Mesendoderm (in vitro differentiated cells): Measurements from ENCODE around the gene TBXAS1.

Experiments
- DNase-seq: peaks from one replicate; pipeline ENCODE4 v3.0.0; 2013
- H2AK5ac ChIP-seq: 2 replicates; pipeline ENCODE4 v1.6.1; 2013; ENCODE audit warnings: low read length, inconsistent platforms
- H2BK120ac ChIP-seq: 2 replicates; pipeline ENCODE4 v1.6.1; 2013; ENCODE audit warnings: low read depth, mild to moderate bottlenecking, low read length, moderate library complexity, mixed read lengths
- H2BK15ac ChIP-seq: replicated peaks from 2 replicates; pipeline ENCODE4 v1.6.1; 2013; ENCODE audit warnings: low read depth, mild to moderate bottlenecking, moderate library complexity
- H2BK5ac ChIP-seq: 2 replicates; pipeline ENCODE4 v1.6.1; 2013; ENCODE audit warnings: low read length, inconsistent platforms
- H3K18ac ChIP-seq: 2 replicates; pipeline ENCODE4 v1.6.1; 2013; ENCODE audit warnings: mild to moderate bottlenecking, low read length, mixed read lengths
- H3K23ac ChIP-seq: one replicate; pipeline ENCODE4 v1.6.1; 2013; ENCODE audit warnings: low read length
- H3K27ac ChIP-seq: 2 replicates; pipeline ENCODE4 v1.5.1; 2013; ENCODE audit warnings: low read depth, mild to moderate bottlenecking, inconsistent platforms, low read length, moderate library complexity
- H3K27me3 ChIP-seq: 2 replicates; pipeline ENCODE4 v1.6.1; 2013; ENCODE audit warnings: low read length, control low read depth, mild to moderate bottlenecking, inconsistent platforms; ENCODE audit not compliant: insufficient read depth, poor library complexity
- H3K36me3 ChIP-seq: 2 replicates; pipeline ENCODE4 v1.6.1; 2013; ENCODE audit warnings: low read length, inconsistent platforms; ENCODE audit not compliant: control insufficient read depth, insufficient read depth
- H3K4ac ChIP-seq: one replicate; pipeline ENCODE4 v1.6.1; 2013; ENCODE audit warnings: low read depth, mild to moderate bottlenecking, low read length, moderate library complexity
- H3K4me1 ChIP-seq: 2 replicates; pipeline ENCODE4 v1.6.1; 2013; ENCODE audit warnings: low read depth, low read length, inconsistent platforms; ENCODE audit not compliant: control insufficient read depth
- H3K4me2 ChIP-seq: 2 replicates; pipeline ENCODE4 v1.6.1; 2013; ENCODE audit warnings: low read length
- H3K4me3 ChIP-seq: 2 replicates; pipeline ENCODE4 v1.5.1; 2013; ENCODE audit warnings: mild to moderate bottlenecking, low read length
- H3K56ac ChIP-seq: one replicate; pipeline ENCODE4 v1.6.1; 2013; ENCODE audit warnings: low read length
- H3K79me1 ChIP-seq: 2 replicates; pipeline ENCODE4 v1.6.1; 2013; ENCODE audit warnings: low read length, inconsistent platforms
- H3K79me2 ChIP-seq: 2 replicates; pipeline ENCODE4 v1.6.1; 2013; ENCODE audit warnings: mild to moderate bottlenecking, low read length; ENCODE audit not compliant: control insufficient read depth, insufficient read depth
- H3K9ac ChIP-seq: 2 replicates; pipeline ENCODE4 v1.6.1; 2013; ENCODE audit warnings: low read length, inconsistent platforms
- H4K5ac ChIP-seq: one replicate; pipeline ENCODE4 v1.6.1; 2013; ENCODE audit warnings: low read length
- H4K8ac ChIP-seq: one replicate; pipeline ENCODE4 v1.6.1; 2013; ENCODE audit warnings: low read depth, mild to moderate bottlenecking, control low read depth, low read length, moderate library complexity
- WGBS: extraction: QIAGEN DNeasy Blood & Tissue Kit; methylation state at CpG from one replicate; pipeline ENCODE4 v1.1.7; 2013; ENCODE audit warnings: low lambda C conversion rate, missing lambda C conversion rate; ENCODE audit not compliant: insufficient coverage; ENCODE audit errors: extremely low coverage; 5-methylcytosine and 5-hydroxymethylcytosine counted together

Gene TBXAS1

GRCh38 chr7:140042386-140042670, 213.3 kb downstream of the TBXAS1 start:
- Histone ChIP-seq H2BK15ac (no peak overlapping the region), H3K27ac (no peak overlapping the region), H3K79me2 (no peaks in the 10 kb centered on the region), H3K4me2 (no peak overlapping the region), H2AK5ac (no peak overlapping the region), H3K9ac (no peak overlapping the region), H4K8ac (no peak overlapping the region), H3K27me3 (no peaks in the 10 kb centered on the region), H2BK5ac (no peak overlapping the region), H3K4me1 (no peaks in the 10 kb centered on the region), H3K4me3 (no peak overlapping the region), H3K79me1 (no peaks in the 10 kb centered on the region), H3K4ac (no peak overlapping the region), H4K5ac (no peak overlapping the region), H2BK120ac (no peak overlapping the region), H3K23ac (no peak overlapping the region), H3K18ac (no peak overlapping the region), H3K56ac (no peak overlapping the region), H3K36me3 (no peaks in the 10 kb centered on the region)
- DNase-seq, result no peak
- no CpG with 5 or more reads among the region's 10 CpGs for WGBS

- Histone ChIP-seq H3K18ac (no peak overlapping the region), H2AK5ac (no peak overlapping the region), H3K36me3 (no peaks in the 10 kb centered on the region), H3K4me3 (no peak overlapping the region), H3K4me2 (no peak overlapping the region), H3K27me3 (no peaks in the 10 kb centered on the region), H4K5ac (no peak overlapping the region), H3K9ac (no peak overlapping the region), H2BK15ac (no peak overlapping the region), H3K27ac (no peak overlapping the region), H3K56ac (no peak overlapping the region), H4K8ac (no peak overlapping the region), H3K79me1 (no peaks in the 10 kb centered on the region), H3K23ac (no peak overlapping the region), H2BK120ac (no peak overlapping the region), H3K4ac (no peak overlapping the region), H3K4me1 (no peaks in the 10 kb centered on the region), H3K79me2 (no peaks in the 10 kb centered on the region), H2BK5ac (no peak overlapping the region)
- DNase-seq, result no peak
- no CpG with 5 or more reads among the region's 6 CpGs for WGBS
These were observed 215.2 kb downstream of the TBXAS1 start for GRCh38 chr7:140044251-140044650.

GRCh38 chr7:140045697-140046096, 216.6 kb downstream of the TBXAS1 start:
- Histone ChIP-seq H3K79me2 (no peaks in the 10 kb centered on the region), H3K4me2 (no peak overlapping the region), H2BK120ac (no peak overlapping the region), H3K4me1 (no peaks in the 10 kb centered on the region), H2BK15ac (no peak overlapping the region), H3K4ac (no peak overlapping the region), H3K27me3 (no peaks in the 10 kb centered on the region), H3K27ac (no peak overlapping the region), H4K5ac (no peak overlapping the region), H3K36me3 (no peaks in the 10 kb centered on the region), H2BK5ac (no peak overlapping the region), H2AK5ac (no peak overlapping the region), H3K79me1 (no peaks in the 10 kb centered on the region), H3K9ac (no peak overlapping the region), H3K23ac (no peak overlapping the region), H3K56ac (no peak overlapping the region), H3K4me3 (no peak overlapping the region), H4K8ac (no peak overlapping the region), H3K18ac (no peak overlapping the region)
- WGBS, result no CpG with 5 or more reads among the region's 6 CpGs
- no peak for DNase-seq

GRCh38 chr7:140047197-140047596, 218.1 kb downstream of the TBXAS1 start:
- WGBS, result no CpG with 5 or more reads among the region's 3 CpGs

GRCh38 chr7:140048138-140048537, 219.1 kb downstream of the TBXAS1 start:
- Histone ChIP-seq H3K79me2 (no peaks in the 10 kb centered on the region), H3K27me3 (no peaks in the 10 kb centered on the region), H3K4me1 (no peaks in the 10 kb centered on the region), H3K4ac (no peak overlapping the region), H3K9ac (no peak overlapping the region), H3K23ac (no peak overlapping the region), H2BK15ac (no peak overlapping the region), H3K27ac (no peak overlapping the region), H3K4me3 (no peak overlapping the region), H2AK5ac (no peak overlapping the region), H3K18ac (no peak overlapping the region), H3K36me3 (no peaks in the 10 kb centered on the region), H3K79me1 (no peaks in the 10 kb centered on the region), H2BK120ac (no peak overlapping the region), H4K8ac (no peak overlapping the region), H4K5ac (no peak overlapping the region), H3K4me2 (no peak overlapping the region), H2BK5ac (no peak overlapping the region), H3K56ac (no peak overlapping the region)
- WGBS, result no CpG with 5 or more reads among the region's 4 CpGs
- DNase-seq, result no peak

More at GRCh38 chr7:140047197-140047596, 218.1 kb downstream of the TBXAS1 start:
- Histone ChIP-seq H3K36me3 (no peaks in the 10 kb centered on the region), H3K4me3 (no peak overlapping the region), H3K27me3 (no peaks in the 10 kb centered on the region), H3K79me1 (no peaks in the 10 kb centered on the region), H3K56ac (no peak overlapping the region), H4K5ac (no peak overlapping the region), H4K8ac (no peak overlapping the region), H2AK5ac (no peak overlapping the region), H3K9ac (no peak overlapping the region), H3K79me2 (no peaks in the 10 kb centered on the region), H2BK5ac (no peak overlapping the region), H3K4me1 (no peaks in the 10 kb centered on the region), H3K4ac (no peak overlapping the region), H2BK120ac (no peak overlapping the region), H3K23ac (no peak overlapping the region), H3K4me2 (no peak overlapping the region), H2BK15ac (no peak overlapping the region), H3K18ac (no peak overlapping the region), H3K27ac (no peak overlapping the region)
- DNase-seq, result no peak

- H3K4ac ChIP-seq, result no peak overlapping the region
- H3K56ac ChIP-seq, result no peak overlapping the region
- no peak overlapping the region for H3K4me2 ChIP-seq
- no peaks in the 10 kb centered on the region for H3K27me3 ChIP-seq
- no peak for DNase-seq
- H3K27ac ChIP-seq, result no peak overlapping the region
- H2BK5ac ChIP-seq, result no peak overlapping the region
- no peak overlapping the region for H2BK15ac ChIP-seq
- H2AK5ac ChIP-seq, result no peak overlapping the region
- H4K5ac ChIP-seq, result no peak overlapping the region
- H3K4me3 ChIP-seq, result no peak overlapping the region
- no peaks in the 10 kb centered on the region for H3K79me1 ChIP-seq
- H2BK120ac ChIP-seq, result no peak overlapping the region
- no peak overlapping the region for H3K23ac ChIP-seq
- no peak overlapping the region for H4K8ac ChIP-seq
- H3K18ac ChIP-seq, result no peak overlapping the region
- no peak overlapping the region for H3K9ac ChIP-seq
- H3K79me2 ChIP-seq, result no peaks in the 10 kb centered on the region
- H3K36me3 ChIP-seq, result no peaks in the 10 kb centered on the region
- WGBS, result no CpG with 5 or more reads among the region's 1 CpG
- no peaks in the 10 kb centered on the region for H3K4me1 ChIP-seq
These were observed 219.9 kb downstream of the TBXAS1 start for GRCh38 chr7:140048989-140049338.
